Tongue (tissue), 2 donors: ENCODE results near the gene CHD6. TPM values are rescaled to one million over a fixed set of nuclear protein-coding genes. Genes with fewer than 3 reads are reported as not detected.

Experiments
- DNase-seq: peaks from one replicate; pipeline ENCODE4 v3.0.0-alpha.2; 2015
- total RNA-seq: library from RNA; depleted of rRNA; stranded (reverse); fragments of >200 nt; gene quantifications from one replicate; pipeline ENCODE4 v1.2.3, GENCODE V29; 2014

The CHD6 gene
- total RNA-seq, 1 donor from 2014 or later: 65.1 TPM

- DNase-seq: no peak
These were observed 155.6 kb downstream of the CHD6 start for GRCh38 chr20:41462372-41463161.

- no peak for DNase-seq
These were observed 159.4 kb downstream of the CHD6 start for GRCh38 chr20:41458761-41459160.

GRCh38 chr20:41457173-41457857, 160.9 kb downstream of the CHD6 start:
- no peak for DNase-seq

- peak; percentile 55 for DNase-seq
These were observed 161.8 kb downstream of the CHD6 start for GRCh38 chr20:41456351-41456750.

- DNase-seq: no peak
These were observed 163.9 kb downstream of the CHD6 start for GRCh38 chr20:41454250-41454649.

GRCh38 chr20:41453010-41453950, 164.9 kb downstream of the CHD6 start:
- DNase-seq: peak; percentile 90

GRCh38 chr20:41452226-41452625, 166.0 kb downstream of the CHD6 start:
- DNase-seq: no peak

- DNase-seq: no peak
These were observed 171.2 kb downstream of the CHD6 start for GRCh38 chr20:41447006-41447405.

GRCh38 chr20:41446456-41446855, 171.7 kb downstream of the CHD6 start:
- DNase-seq: no peak

GRCh38 chr20:41444821-41445220, 173.4 kb downstream of the CHD6 start:
- DNase-seq: no peak

- DNase-seq: no peak
These were observed 174.5 kb downstream of the CHD6 start for GRCh38 chr20:41443691-41444090.

GRCh38 chr20:41440882-41441281, 177.3 kb downstream of the CHD6 start:
- DNase-seq: no peak

- no peak for DNase-seq
These were observed 180.3 kb downstream of the CHD6 start for GRCh38 chr20:41437836-41438235.

GRCh38 chr20:41436679-41437078, 181.5 kb downstream of the CHD6 start:
- no peak for DNase-seq

- no peak for DNase-seq
These were observed 185.0 kb downstream of the CHD6 start for GRCh38 chr20:41433203-41433602.

- DNase-seq: no peak
These were observed 185.4 kb downstream of the CHD6 start for GRCh38 chr20:41432746-41433145.

- no peak for DNase-seq
These were observed 189.9 kb downstream of the CHD6 start for GRCh38 chr20:41428285-41428684.

GRCh38 chr20:41427833-41428232, 190.3 kb downstream of the CHD6 start:
- no peak for DNase-seq

GRCh38 chr20:41426976-41427375, 191.2 kb downstream of the CHD6 start:
- DNase-seq: no peak

- no peak for DNase-seq
These were observed 191.9 kb downstream of the CHD6 start for GRCh38 chr20:41426086-41426830.

- no peak for DNase-seq
These were observed 192.8 kb downstream of the CHD6 start for GRCh38 chr20:41425180-41425884.
